Measurements from ENCODE around the gene PPP4R2. TPM values are rescaled to one million over a fixed set of nuclear protein-coding genes. Genes with fewer than 3 reads are reported as not detected.

Gene PPP4R2
- total RNA-seq, 4 donors from 2014 or later = 32.2 to 57.6 (median 40.2) TPM

- Histone ChIP-seq H3K9me3 (no peaks in the 10 kb centered on the region), H3K27ac (no peak overlapping the region), H3K4me1 (peaks cover 0 to 16% (median 2%) of the 10 kb centered on the region in 3 donors), H3K36me3 (peaks cover 0 to 10% of the 10 kb centered on the region in 2 donors), H3K27me3 (no peaks in the 10 kb centered on the region), H3K4me3 (no peak overlapping the region)
- TF ChIP-seq CTCF (IDR thresholded peaks at IDR 0.05) = no peak
- TF ChIP-seq EP300 (IDR thresholded peaks at IDR 0.05) = no peak
- no peak for TF ChIP-seq POLR2AphosphoS5 (IDR thresholded peaks at IDR 0.05)
- TF ChIP-seq POLR2A (IDR thresholded peaks at IDR 0.05) = no peak
- 71 to 72% methylated on average over 3 to 4 of the region's 4 CpGs for WGBS, 2 donors (ENCODE audit: low coverage in 1 of 2)
- no peak for ATAC-seq
These were observed 76.6 kb downstream of the PPP4R2 start for GRCh38 chr3:73073091-73073707.

GRCh38 chr3:73074781-73075180, 78.2 kb downstream of the PPP4R2 start:
- Histone ChIP-seq H3K9me3 (no peaks in the 10 kb centered on the region), H3K27me3 (no peaks in the 10 kb centered on the region), H3K4me3 (no peak overlapping the region), H3K36me3 (peaks cover 0 to 3% of the 10 kb centered on the region in 2 donors), H3K27ac (no peak overlapping the region), H3K4me1 (peaks cover 0 to 16% (median 2%) of the 10 kb centered on the region in 3 donors)
- no peak for ATAC-seq
- WGBS, 2 donors (ENCODE audit: low coverage in 1 of 2) = 70 to 90% methylated on average over 8 of the region's 8 CpGs
- TF ChIP-seq POLR2A (IDR thresholded peaks at IDR 0.05) = no peak
- no peak for TF ChIP-seq POLR2AphosphoS5 (IDR thresholded peaks at IDR 0.05)
- no peak for TF ChIP-seq CTCF (IDR thresholded peaks at IDR 0.05)
- no peak for TF ChIP-seq EP300 (IDR thresholded peaks at IDR 0.05)

GRCh38 chr3:73080216-73080966, 83.8 kb downstream of the PPP4R2 start:
- Histone ChIP-seq H3K36me3 (no peaks in the 10 kb centered on the region), H3K27ac (no peak overlapping the region), H3K4me1 (no peaks in the 10 kb centered on the region), H3K27me3 (no peaks in the 10 kb centered on the region), H3K4me3 (no peak overlapping the region), H3K9me3 (no peaks in the 10 kb centered on the region)
- no peak for ATAC-seq
- TF ChIP-seq POLR2A (IDR thresholded peaks at IDR 0.05) = no peak
- no peak for TF ChIP-seq POLR2AphosphoS5 (IDR thresholded peaks at IDR 0.05)
- no peak for TF ChIP-seq EP300 (IDR thresholded peaks at IDR 0.05)
- TF ChIP-seq CTCF (IDR thresholded peaks at IDR 0.05) = no peak
- 48 to 75% methylated on average over 10 to 12 of the region's 17 CpGs for WGBS, 2 donors (ENCODE audit: low coverage in 1 of 2)

- Histone ChIP-seq H3K27ac (no peak overlapping the region), H3K9me3 (no peaks in the 10 kb centered on the region), H3K36me3 (no peaks in the 10 kb centered on the region), H3K4me1 (peaks cover 0 to 7% (median 0%) of the 10 kb centered on the region in 3 donors), H3K27me3 (no peaks in the 10 kb centered on the region), H3K4me3 (no peak overlapping the region)
- 96 to 100% methylated on average over 6 to 7 of the region's 8 CpGs for WGBS, 2 donors (ENCODE audit: low coverage in 1 of 2)
- ATAC-seq = no peak
- TF ChIP-seq POLR2AphosphoS5 (IDR thresholded peaks at IDR 0.05) (no peak), EP300 (IDR thresholded peaks at IDR 0.05) (no peak), POLR2A (IDR thresholded peaks at IDR 0.05) (no peak), CTCF (IDR thresholded peaks at IDR 0.05) (no peak)
These were observed 84.5 kb downstream of the PPP4R2 start for GRCh38 chr3:73081140-73081539.

- no peak for ATAC-seq
- H3K4me1 ChIP-seq = peaks cover 0 to 11% (median 0%) of the 10 kb centered on the region in 3 donors
- H3K36me3 ChIP-seq = no peaks in the 10 kb centered on the region
- no peaks in the 10 kb centered on the region for H3K9me3 ChIP-seq
- H3K27me3 ChIP-seq = no peaks in the 10 kb centered on the region
- TF ChIP-seq CTCF (IDR thresholded peaks at IDR 0.05) (no peak), EP300 (IDR thresholded peaks at IDR 0.05) (no peak), POLR2A (IDR thresholded peaks at IDR 0.05) (no peak), POLR2AphosphoS5 (IDR thresholded peaks at IDR 0.05) (no peak)
- H3K27ac ChIP-seq = no peak overlapping the region
- 77 to 97% methylated on average over 2 of the region's 2 CpGs for WGBS, 2 donors (ENCODE audit: low coverage in 1 of 2)
- no peak overlapping the region for H3K4me3 ChIP-seq
These were observed 87.6 kb downstream of the PPP4R2 start for GRCh38 chr3:73084170-73084569.

All from gastroesophageal sphincter (tissue), 4 donors.